ENCODE data around the gene ADAM10.

ADAM10 gene

DNA sequence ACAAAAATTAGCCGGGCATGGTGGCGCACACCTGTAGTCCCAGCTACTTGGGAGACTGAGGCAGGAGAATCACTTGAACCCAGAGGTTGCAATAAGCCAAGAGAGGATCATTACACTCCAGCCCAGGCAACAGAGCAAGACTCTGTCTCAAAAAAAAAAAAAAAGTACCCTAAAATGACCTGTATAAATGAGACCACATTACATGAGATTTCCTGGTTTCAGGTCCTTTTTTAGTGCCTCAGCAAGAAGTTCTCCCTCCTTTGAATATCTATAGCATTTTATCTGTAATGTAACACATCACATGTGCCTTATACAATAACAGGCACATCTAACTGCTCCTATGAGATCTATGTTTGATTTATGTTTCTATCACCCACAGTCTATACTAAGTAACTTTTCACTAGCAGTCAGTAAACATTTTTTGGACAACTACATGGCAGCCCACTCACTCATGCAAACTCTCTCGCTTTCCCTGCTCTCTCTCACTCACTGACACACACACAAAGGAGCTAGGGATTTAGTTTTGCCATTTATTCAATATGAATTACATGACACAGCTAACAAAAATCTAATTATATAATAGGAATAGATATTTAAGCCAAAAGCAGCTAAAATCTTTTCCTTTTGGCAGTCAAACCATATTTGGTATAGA is 34.1 kb downstream of the ADAM10 start:
- DNase-seq = no peak

DNA sequence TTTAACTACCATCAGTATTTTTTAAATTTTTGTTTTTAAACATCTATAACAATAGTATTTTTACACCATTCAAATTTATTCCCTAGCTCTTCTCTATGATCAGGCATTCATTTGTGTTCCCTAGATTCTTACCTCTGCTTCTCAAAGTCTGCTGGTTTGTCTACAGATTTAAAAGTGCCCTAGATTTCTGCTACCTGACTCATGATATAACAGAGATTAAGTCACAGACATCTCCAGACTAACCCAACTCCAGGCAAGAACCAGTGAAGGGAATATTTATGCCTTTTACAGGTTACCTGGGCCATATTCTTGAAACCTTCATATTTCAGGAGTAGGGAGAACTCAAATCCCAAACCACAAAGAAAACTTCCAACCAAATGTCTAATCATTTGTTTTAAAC is 38.8 kb downstream of the ADAM10 start:
- DNase-seq = no peak

GRCh38 chr15:58707397-58707796 is 42.1 kb downstream of the ADAM10 start:
- no peak for DNase-seq

- DNase-seq = no peak
Observed at GRCh38 chr15:58705105-58705504, 44.4 kb downstream of the ADAM10 start.

- DNase-seq = no peak
Observed at GRCh38 chr15:58704155-58704865, 45.2 kb downstream of the ADAM10 start.

GRCh38 chr15:58703610-58704009 is 45.9 kb downstream of the ADAM10 start:
- peak in 1 of 5 donors; percentile 26 for DNase-seq

- DNase-seq = no peak
Observed at GRCh38 chr15:58702233-58702632, 47.3 kb downstream of the ADAM10 start.

DNA sequence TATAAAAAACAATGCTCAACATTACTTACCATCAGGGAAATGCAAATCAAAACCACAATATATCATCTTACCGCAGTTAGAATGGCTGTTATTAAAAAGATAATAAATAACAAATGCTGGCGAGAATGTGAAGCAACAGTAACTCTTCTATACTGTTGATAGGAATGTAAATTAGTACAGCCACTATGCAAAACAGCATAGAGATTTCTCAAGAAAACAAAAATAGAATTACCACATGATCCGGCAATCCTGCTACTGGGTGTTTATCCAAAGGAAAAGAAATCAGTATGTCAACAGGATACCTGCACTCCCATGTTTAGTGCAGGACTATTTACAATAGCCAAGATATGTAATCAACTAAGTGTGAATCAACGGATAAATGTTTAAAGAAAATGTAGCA is 48.1 kb downstream of the ADAM10 start:
- DNase-seq = no peak

GRCh38 chr15:58699769-58700168 is 49.7 kb downstream of the ADAM10 start:
- DNase-seq = no peak

- peak in 1 of 5 donors; percentile 37 for DNase-seq
Observed at GRCh38 chr15:58698887-58699641, 50.4 kb downstream of the ADAM10 start.

- DNase-seq = no peak
Observed at GRCh38 chr15:58697220-58697619, 52.3 kb downstream of the ADAM10 start.

DNA sequence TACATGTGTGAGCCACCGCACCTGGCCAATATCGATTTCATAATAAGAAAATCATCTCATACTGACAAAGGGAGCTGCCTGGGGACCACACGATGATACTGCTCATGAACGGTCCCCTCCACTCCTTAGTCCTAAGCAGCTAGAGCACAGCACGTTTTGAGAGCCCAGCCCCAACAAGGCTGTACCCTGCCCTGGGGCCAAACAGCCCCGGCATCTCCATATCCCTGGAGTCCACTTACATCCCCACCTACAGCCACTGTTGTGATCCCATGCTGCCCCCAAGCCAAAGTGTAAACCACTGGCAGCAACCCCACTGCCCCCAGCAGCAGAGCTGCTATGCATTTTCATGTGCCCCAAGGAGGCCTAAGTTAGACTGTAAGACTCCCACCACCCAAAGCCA is 52.8 kb downstream of the ADAM10 start:
- no peak for DNase-seq

DNA sequence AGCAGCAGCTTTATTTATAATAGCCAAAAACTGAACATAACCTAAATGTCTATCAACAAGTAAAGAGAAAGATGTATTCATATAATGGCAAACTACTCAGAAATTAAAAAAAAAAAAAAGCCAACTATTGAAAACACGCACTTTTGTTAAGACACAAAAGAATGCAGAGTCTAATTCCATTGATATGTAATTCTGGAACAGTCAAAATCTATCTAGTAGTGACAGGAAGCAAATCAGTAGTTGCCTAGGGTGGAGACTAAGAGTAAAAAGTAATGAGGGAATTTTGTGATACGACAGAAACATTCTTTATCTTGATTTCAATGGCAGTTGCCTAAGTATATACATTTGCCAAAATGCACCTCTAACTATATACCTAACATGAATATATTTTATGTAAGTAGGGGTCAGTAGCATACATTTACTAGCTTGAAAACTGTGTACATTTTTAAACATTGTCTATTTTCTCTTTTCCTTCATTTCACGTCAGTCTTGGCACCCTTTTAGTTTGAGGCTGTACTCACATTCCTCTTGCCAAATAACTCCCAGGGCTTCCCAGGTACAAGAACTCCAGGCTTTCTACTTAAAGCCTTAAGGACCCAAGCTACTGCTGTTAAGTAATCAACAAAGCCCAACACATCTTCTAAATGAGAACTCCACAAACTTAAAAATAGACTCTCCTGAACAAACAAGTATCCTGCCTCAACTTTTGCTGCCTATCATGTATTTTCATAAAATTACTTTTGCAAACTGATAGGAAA is 54.7 kb downstream of the ADAM10 start:
- no peak for DNase-seq

DNA sequence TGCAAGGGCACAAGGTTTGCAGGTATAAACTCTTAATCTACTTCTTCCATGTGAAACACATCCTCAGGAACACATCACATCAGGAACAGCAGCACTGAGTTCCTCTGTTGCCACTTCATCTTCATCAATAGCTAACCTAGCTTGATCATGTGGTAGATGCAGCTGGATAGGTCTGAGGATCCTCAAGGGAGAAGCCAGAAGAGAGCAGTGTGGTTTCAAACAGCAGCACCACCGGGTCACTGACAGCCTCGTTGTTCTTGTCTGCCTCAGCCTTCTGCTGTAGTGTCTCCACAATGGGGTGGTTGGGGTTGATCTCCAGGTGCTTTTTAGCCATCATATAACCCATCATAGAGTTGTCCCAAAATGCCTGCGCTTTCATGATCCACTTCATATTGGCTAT is 58.8 kb downstream of the ADAM10 start:
- DNase-seq = peak in 1 of 5 donors; percentile 2

DNA sequence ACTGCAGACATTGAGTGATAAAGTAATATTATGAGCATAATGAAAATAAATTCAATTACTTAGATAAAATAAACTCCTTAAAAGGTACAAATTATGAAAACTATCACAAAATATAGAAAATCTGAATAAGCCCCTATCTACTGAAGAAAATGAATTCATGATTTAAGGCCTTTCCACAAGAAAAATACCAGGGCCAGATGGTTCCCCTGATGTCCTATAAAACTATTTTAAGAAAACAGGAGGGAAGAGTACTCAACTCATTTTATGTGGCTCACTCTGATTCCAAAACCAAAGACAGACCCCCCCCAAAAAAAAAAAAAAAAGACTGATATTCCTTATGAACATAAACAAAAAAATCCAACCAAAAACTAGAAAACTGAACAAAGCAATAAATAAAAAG is 59.9 kb downstream of the ADAM10 start:
- DNase-seq = no peak

DNA sequence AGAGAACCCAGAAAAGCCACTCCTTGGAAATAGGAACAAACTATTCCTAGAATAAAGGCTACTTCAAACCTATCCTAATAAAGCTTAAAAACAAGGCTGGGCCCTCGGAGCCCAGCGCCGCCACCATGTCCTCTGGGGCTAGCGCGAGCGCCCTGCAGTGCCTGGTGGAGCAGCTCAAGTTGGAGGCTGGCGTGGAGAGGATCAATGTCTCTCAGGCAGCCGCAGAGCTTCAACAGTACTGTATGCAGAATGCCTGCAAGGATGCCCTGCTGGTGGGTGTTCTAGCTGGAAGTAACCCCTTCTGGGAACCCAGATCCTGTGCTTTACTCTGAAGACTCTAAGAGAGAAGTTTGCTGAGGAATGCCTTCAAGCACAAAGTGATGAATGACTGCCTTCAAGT is 63.2 kb downstream of the ADAM10 start:
- DNase-seq = no peak

- DNase-seq = no peak
Observed at GRCh38 chr15:58684751-58685150, 64.8 kb downstream of the ADAM10 start.

DNA sequence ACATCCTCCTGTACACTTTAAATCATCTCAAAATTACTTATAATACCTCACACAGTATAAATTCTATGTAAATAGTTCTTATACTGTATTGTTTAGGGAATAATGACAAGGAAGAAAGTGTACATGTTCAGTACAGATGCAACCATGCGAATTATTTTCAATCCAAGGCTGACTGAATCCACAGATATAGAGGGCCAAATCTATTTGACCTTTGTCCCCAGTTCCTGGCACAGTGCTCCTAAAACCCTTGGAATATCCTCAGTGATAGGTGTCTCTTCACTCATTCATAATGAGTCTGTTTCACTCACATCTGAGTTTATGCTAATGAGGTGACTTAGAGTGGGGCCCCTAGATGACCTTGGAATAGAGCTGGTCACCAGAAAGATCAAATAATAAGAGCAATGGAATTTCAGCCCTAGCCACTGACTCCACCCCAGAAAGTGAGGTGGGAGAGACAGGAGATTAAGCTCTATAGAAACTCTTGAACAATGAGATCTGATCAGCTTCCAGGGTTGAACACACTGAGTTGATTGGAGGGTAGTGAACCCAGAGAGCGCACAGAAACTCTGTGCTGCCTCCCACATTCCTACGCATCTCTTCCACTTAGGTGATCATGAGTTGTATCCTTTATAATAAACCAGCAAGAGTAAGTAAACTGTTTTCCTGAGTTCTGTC is 65.3 kb downstream of the ADAM10 start:
- no peak for DNase-seq

- no peak for DNase-seq
Observed at GRCh38 chr15:58682234-58682633, 67.3 kb downstream of the ADAM10 start.

- DNase-seq = no peak
Observed at GRCh38 chr15:58678683-58679082, 70.8 kb downstream of the ADAM10 start.

GRCh38 chr15:58677426-58677825 is 72.1 kb downstream of the ADAM10 start:
- no peak for DNase-seq

DNA sequence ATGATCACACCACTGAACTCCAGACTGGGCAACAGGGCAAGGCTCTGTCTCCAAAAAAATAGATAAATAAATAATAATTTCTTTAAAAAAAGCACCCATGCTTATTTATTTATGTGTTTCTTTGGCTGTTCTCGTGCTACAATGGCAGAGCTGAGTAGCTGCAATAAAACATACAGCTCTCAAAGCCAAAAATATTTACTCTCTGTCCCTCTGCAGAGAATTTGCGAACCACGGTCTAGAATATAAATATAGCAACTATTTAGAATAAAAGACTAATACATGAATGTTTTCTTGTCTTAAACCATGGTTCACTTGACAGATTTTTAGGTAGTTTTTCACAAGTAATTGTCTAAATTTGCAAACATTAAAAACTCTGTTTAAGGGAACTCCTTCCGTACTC is 72.7 kb downstream of the ADAM10 start:
- DNase-seq = no peak

DNA sequence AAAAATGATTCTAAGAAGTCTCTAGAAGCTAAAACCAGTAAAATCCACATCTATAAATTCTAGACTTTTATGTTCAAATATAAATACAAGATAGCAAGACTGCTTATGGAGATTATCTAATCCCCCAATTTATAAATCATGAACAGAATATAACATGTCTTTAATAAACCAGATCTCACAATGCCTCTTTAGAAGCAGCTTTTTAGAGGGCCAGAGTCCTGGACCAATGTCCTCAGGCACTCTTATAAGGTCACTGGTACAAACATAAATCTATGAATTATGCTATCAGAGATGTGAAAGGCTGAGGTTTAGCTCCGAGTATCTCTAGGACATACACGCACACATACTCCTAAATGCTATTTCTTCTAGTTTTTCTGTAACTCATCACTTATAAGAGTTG is 78.3 kb downstream of the ADAM10 start:
- DNase-seq = no peak

Measured in T-helper 1 cell (primary cell).